Measurements from ENCODE around the gene CTH.

Gene CTH

DNA sequence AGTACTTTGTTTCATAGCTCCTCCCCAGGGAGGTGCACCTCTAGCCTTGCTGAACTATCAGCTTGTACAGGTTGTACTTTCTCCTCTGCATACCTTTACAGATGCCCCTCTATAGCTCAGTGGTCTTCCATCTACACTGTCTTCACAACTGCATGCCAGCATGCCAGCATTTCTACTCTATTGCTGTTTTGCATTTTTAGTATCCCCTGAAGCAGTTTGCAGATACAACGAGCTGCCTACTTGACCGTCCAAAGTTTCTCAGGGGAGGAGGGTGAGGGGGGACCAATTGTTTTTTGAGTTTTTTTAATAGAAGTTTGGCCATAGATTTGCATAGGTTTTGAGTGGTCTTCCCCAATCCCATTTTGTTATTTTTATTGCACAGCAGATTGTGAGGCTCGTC lies 27.6 kb upstream of the CTH start:
- no peaks in the 10 kb centered on the region for H3K27me3 ChIP-seq (ENCODE audit: insufficient read depth, low read length)
- H3K79me2 ChIP-seq (ENCODE audit: control insufficient read depth, insufficient read depth, low read length, unreplicated experiment), result no peaks in the 10 kb centered on the region
- no peak overlapping the region for H3K27ac ChIP-seq (ENCODE audit: low read depth, low read length)

DNA sequence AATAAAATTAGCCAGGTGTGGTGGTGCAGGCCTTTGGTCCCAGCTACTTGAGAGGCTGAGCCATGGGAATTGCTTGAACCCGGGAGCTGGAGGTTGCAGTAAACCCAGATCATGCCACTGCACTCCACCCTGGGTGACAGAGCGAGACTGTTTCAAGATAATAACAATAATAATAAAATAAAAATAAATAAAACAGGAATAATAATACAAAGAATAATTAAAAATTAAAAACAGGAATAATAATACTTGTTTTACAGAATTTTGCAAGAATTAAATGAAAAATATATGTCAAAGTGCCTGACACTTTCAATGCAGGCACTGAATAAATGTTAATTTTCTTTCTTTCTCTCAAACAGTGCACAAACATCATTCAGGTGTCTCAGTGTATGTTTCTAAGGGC lies 26.5 kb upstream of the CTH start:
- Histone ChIP-seq H3K4me3 (ENCODE audit: low read depth, low read length) (no peak overlapping the region), H2AFZ (ENCODE audit: low read length, unreplicated experiment) (no peak overlapping the region), H3K36me3 (ENCODE audit: insufficient read depth, low read length) (no peaks in the 10 kb centered on the region), H3K27me3 (ENCODE audit: insufficient read depth, low read length) (no peaks in the 10 kb centered on the region), H3K27ac (ENCODE audit: low read depth, low read length) (no peak overlapping the region), H3K4me1 (ENCODE audit: control insufficient read depth, insufficient read depth, low read length, unreplicated experiment) (no peaks in the 10 kb centered on the region), H3K79me2 (ENCODE audit: control insufficient read depth, insufficient read depth, low read length, unreplicated experiment) (no peaks in the 10 kb centered on the region)

More for the DNA sequence above, 27.6 kb upstream of the CTH start:
- Histone ChIP-seq H3K4me1 (ENCODE audit: control insufficient read depth, insufficient read depth, low read length, unreplicated experiment) (no peaks in the 10 kb centered on the region), H2AFZ (ENCODE audit: low read length, unreplicated experiment) (no peak overlapping the region), H3K36me3 (ENCODE audit: insufficient read depth, low read length) (no peaks in the 10 kb centered on the region), H3K4me3 (ENCODE audit: low read depth, low read length) (no peak overlapping the region)

DNA sequence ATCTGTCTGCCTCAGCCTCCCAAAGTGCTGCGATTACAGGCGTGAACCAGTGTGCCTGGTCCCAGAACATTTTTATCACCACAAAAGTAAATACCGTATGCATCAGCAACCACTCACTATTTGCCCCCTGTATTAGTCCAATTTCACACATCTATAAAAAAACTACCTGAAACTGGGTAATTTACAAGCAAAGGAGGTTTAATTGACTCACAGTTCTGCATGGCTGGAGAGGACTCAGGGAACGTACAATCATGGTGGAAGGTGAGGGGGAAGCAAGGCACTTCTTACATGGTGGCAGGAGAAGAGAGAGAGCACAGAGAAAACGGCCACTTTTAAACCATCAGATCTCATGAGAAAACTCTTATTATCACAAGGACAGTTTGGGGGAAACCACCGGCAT lies 25.6 kb upstream of the CTH start:
- H3K4me1 ChIP-seq (ENCODE audit: control insufficient read depth, insufficient read depth, low read length, unreplicated experiment), result no peaks in the 10 kb centered on the region
- H3K27ac ChIP-seq (ENCODE audit: low read depth, low read length), result no peak overlapping the region
- H2AFZ ChIP-seq (ENCODE audit: low read length, unreplicated experiment), result no peak overlapping the region
- no peak overlapping the region for H3K4me3 ChIP-seq (ENCODE audit: low read depth, low read length)
- H3K36me3 ChIP-seq (ENCODE audit: insufficient read depth, low read length), result no peaks in the 10 kb centered on the region
- H3K79me2 ChIP-seq (ENCODE audit: control insufficient read depth, insufficient read depth, low read length, unreplicated experiment), result no peaks in the 10 kb centered on the region
- H3K27me3 ChIP-seq (ENCODE audit: insufficient read depth, low read length), result no peaks in the 10 kb centered on the region

DNA sequence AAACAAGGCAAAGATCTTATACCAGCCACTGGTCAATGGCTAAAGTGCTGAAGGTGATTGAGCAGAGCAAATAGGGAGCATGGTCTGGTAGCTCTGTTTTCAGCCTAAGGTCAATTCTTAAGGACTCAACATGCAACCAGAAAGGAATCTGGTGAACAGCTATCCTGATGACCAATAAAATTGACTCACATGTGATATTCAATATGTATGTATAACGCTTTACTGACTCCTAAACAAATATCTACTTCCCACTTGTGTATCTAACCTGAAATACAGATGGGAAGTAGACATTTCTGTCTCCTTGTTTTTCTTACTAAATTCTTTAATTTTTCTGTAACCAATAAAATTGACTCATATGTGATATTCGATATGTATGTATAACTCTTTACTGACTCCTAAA lies 24.9 kb upstream of the CTH start:
- H3K27me3 ChIP-seq (ENCODE audit: insufficient read depth, low read length), result no peaks in the 10 kb centered on the region
- no peaks in the 10 kb centered on the region for H3K36me3 ChIP-seq (ENCODE audit: insufficient read depth, low read length)
- no peak overlapping the region for H2AFZ ChIP-seq (ENCODE audit: low read length, unreplicated experiment)
- H3K79me2 ChIP-seq (ENCODE audit: control insufficient read depth, insufficient read depth, low read length, unreplicated experiment), result no peaks in the 10 kb centered on the region
- no peak overlapping the region for H3K4me3 ChIP-seq (ENCODE audit: low read depth, low read length)
- no peak overlapping the region for H3K27ac ChIP-seq (ENCODE audit: low read depth, low read length)
- no peaks in the 10 kb centered on the region for H3K4me1 ChIP-seq (ENCODE audit: control insufficient read depth, insufficient read depth, low read length, unreplicated experiment)

DNA sequence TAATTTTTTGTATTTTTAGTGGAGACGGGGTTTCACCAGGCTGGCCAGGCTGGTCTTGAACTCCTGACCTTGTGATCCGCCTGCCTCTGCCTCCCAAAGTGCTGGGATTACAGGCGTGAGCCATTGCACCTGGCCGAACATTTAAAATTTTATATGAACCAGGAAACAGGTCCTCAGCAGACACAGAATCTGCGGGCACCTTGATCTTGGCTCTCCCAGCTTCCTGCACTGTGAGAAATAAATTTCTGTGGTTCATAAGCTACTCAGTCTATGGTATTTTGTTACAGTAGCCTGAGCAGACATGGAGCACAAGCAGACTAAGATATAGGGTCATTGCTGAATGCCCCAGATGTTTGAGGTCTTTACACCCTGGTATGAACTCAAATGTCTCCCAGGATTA lies 23.6 kb upstream of the CTH start:
- H3K4me3 ChIP-seq (ENCODE audit: low read depth, low read length), result no peak overlapping the region
- H2AFZ ChIP-seq (ENCODE audit: low read length, unreplicated experiment), result no peak overlapping the region
- H3K4me1 ChIP-seq (ENCODE audit: control insufficient read depth, insufficient read depth, low read length, unreplicated experiment), result no peaks in the 10 kb centered on the region
- H3K36me3 ChIP-seq (ENCODE audit: insufficient read depth, low read length), result no peaks in the 10 kb centered on the region
- H3K27me3 ChIP-seq (ENCODE audit: insufficient read depth, low read length), result no peaks in the 10 kb centered on the region
- no peaks in the 10 kb centered on the region for H3K79me2 ChIP-seq (ENCODE audit: control insufficient read depth, insufficient read depth, low read length, unreplicated experiment)
- H3K27ac ChIP-seq (ENCODE audit: low read depth, low read length), result no peak overlapping the region

DNA sequence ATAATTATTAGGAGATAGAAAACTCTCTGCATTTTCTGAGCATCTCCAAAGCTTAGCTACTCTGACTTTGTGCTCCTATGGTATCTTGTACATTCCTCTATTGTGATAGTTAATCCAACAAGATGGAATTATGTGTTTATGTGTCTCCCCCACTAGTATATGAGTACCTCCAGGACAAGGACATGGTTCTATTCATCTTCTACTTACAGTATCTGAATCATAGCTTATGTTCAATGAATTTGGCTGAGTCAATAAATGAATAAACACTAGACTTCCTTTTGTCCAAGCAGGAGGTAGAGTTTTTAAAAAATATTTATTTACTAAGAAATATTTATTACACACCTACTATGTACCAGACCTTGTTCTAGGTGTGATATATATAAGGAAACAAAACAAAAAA lies 18.4 kb upstream of the CTH start:
- H3K36me3 ChIP-seq (ENCODE audit: insufficient read depth, low read length), result no peaks in the 10 kb centered on the region
- H3K4me1 ChIP-seq (ENCODE audit: control insufficient read depth, insufficient read depth, low read length, unreplicated experiment), result no peaks in the 10 kb centered on the region
- H3K27ac ChIP-seq (ENCODE audit: low read depth, low read length), result no peak overlapping the region
- no peak overlapping the region for H3K4me3 ChIP-seq (ENCODE audit: low read depth, low read length)
- no peaks in the 10 kb centered on the region for H3K27me3 ChIP-seq (ENCODE audit: insufficient read depth, low read length)
- H3K79me2 ChIP-seq (ENCODE audit: control insufficient read depth, insufficient read depth, low read length, unreplicated experiment), result no peaks in the 10 kb centered on the region
- H2AFZ ChIP-seq (ENCODE audit: low read length, unreplicated experiment), result no peak overlapping the region

DNA sequence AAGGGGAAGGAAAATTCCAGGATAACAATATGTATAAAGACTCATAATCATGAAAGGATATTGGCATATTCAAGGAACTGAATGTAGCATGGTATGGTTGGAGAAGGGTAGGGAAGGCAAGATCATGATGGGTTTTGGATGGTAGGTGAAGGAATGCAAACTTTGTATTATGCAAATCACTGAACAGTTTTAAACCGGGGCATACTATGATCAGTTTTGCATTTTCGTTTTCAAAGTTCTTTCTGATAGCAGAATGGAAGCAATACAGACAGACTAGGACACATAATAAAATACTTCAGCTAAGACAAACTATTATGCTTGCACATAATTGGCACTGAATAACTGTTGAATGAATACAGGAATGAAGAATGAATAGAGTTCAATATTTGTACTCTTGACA lies 14.5 kb upstream of the CTH start:
- Histone ChIP-seq H3K4me3 (ENCODE audit: low read depth, low read length) (no peak overlapping the region), H3K36me3 (ENCODE audit: insufficient read depth, low read length) (no peaks in the 10 kb centered on the region), H3K27me3 (ENCODE audit: insufficient read depth, low read length) (no peaks in the 10 kb centered on the region), H2AFZ (ENCODE audit: low read length, unreplicated experiment) (no peak overlapping the region), H3K4me1 (ENCODE audit: control insufficient read depth, insufficient read depth, low read length, unreplicated experiment) (no peaks in the 10 kb centered on the region), H3K27ac (ENCODE audit: low read depth, low read length) (no peak overlapping the region), H3K79me2 (ENCODE audit: control insufficient read depth, insufficient read depth, low read length, unreplicated experiment) (no peaks in the 10 kb centered on the region)

DNA sequence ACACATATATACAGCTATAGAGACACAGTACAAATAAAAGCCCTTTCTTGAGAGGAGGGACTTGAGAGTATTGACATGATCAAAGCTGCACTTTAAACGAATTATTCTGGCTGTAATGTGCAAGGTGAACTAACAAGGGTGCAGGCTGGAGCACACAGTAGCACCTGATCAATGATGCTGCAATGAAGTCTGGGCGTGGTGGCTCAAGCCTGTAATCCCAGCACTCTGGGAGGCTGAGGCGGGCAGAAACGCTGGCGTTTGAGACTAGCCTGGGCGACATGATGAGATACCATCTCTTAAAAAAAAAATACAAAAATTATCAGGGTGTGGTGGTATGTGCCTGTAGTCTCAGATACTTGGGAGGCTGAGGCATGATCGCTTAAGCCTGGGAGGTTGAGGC lies 14.1 kb upstream of the CTH start:
- no peak overlapping the region for H3K4me3 ChIP-seq (ENCODE audit: low read depth, low read length)
- H3K27me3 ChIP-seq (ENCODE audit: insufficient read depth, low read length), result no peaks in the 10 kb centered on the region
- no peak overlapping the region for H3K27ac ChIP-seq (ENCODE audit: low read depth, low read length)
- no peaks in the 10 kb centered on the region for H3K36me3 ChIP-seq (ENCODE audit: insufficient read depth, low read length)
- no peaks in the 10 kb centered on the region for H3K4me1 ChIP-seq (ENCODE audit: control insufficient read depth, insufficient read depth, low read length, unreplicated experiment)
- no peak overlapping the region for H2AFZ ChIP-seq (ENCODE audit: low read length, unreplicated experiment)
- H3K79me2 ChIP-seq (ENCODE audit: control insufficient read depth, insufficient read depth, low read length, unreplicated experiment), result no peaks in the 10 kb centered on the region

DNA sequence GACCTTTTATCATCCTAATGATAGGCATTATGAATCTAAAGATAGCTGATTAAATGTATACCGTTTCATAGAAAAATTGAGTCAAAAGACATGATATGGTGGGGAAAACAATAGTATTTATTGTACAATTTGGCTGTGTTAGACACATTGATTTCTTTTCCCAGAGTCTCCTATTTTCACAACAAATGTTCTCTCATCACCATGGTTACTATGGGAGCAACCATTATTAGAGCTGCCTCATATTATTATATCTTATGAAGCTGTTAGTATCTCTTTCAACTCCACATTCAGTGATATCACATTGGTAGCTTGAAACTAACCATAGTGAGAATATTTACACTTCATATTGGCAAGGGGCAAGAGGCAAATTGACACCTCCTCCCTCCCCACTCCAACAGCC lies 10.7 kb upstream of the CTH start:
- no peak overlapping the region for H2AFZ ChIP-seq (ENCODE audit: low read length, unreplicated experiment)
- H3K4me3 ChIP-seq (ENCODE audit: low read depth, low read length), result no peak overlapping the region
- no peaks in the 10 kb centered on the region for H3K27me3 ChIP-seq (ENCODE audit: insufficient read depth, low read length)
- H3K4me1 ChIP-seq (ENCODE audit: control insufficient read depth, insufficient read depth, low read length, unreplicated experiment), result peaks cover 3% of the 10 kb centered on the region
- H3K36me3 ChIP-seq (ENCODE audit: insufficient read depth, low read length), result no peaks in the 10 kb centered on the region
- H3K79me2 ChIP-seq (ENCODE audit: control insufficient read depth, insufficient read depth, low read length, unreplicated experiment), result no peaks in the 10 kb centered on the region
- H3K27ac ChIP-seq (ENCODE audit: low read depth, low read length), result no peak overlapping the region

DNA sequence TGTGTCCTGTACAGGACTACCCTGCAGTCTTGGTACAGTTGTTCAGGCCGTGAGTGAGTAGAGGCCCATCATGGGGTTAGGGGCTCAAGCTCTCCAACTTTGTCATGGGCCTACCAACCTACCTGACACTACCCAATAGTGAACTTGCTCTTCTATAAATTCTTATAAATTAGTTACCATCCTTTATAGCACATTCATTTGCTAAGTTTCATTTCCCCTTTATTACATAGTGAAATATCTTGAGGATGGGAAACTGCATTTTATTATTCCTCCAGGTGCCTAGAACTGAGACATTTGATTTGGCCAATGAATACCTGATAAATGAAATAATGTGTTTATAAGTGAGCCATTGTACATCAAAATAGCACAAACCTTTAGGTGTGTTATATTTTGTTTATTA lies 9.1 kb upstream of the CTH start:
- Histone ChIP-seq H3K4me1 (ENCODE audit: control insufficient read depth, insufficient read depth, low read length, unreplicated experiment) (peaks cover 3% of the 10 kb centered on the region), H3K27ac (ENCODE audit: low read depth, low read length) (no peak overlapping the region), H3K79me2 (ENCODE audit: control insufficient read depth, insufficient read depth, low read length, unreplicated experiment) (no peaks in the 10 kb centered on the region), H3K36me3 (ENCODE audit: insufficient read depth, low read length) (no peaks in the 10 kb centered on the region), H3K27me3 (ENCODE audit: insufficient read depth, low read length) (no peaks in the 10 kb centered on the region), H2AFZ (ENCODE audit: low read length, unreplicated experiment) (no peak overlapping the region), H3K4me3 (ENCODE audit: low read depth, low read length) (no peak overlapping the region)

DNA sequence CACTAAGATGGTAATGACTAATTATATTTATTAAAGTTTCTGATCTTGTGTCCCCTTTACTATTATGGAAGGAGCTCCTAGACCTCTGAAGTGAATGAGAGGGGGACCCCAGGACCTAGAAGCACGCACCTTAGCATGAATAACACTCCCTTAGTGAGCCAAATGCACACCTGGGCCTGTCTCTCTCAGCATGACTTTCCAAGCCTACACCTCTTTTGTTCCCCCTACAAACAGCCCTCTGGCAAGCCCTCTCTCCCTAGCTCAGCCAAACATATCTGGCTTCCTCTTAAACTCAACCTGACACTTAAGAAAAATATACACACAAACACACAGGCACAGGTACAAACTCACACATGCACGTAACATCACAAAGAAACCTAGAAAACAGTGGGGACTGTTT lies 7.3 kb upstream of the CTH start:
- Histone ChIP-seq H3K27ac (ENCODE audit: low read depth, low read length) (no peak overlapping the region), H2AFZ (ENCODE audit: low read length, unreplicated experiment) (no peak overlapping the region), H3K27me3 (ENCODE audit: insufficient read depth, low read length) (no peaks in the 10 kb centered on the region)

More for the DNA sequence above, 7.3 kb upstream of the CTH start:
- peaks cover 3% of the 10 kb centered on the region for H3K4me1 ChIP-seq (ENCODE audit: control insufficient read depth, insufficient read depth, low read length, unreplicated experiment)
- no peak overlapping the region for H3K4me3 ChIP-seq (ENCODE audit: low read depth, low read length)
- no peaks in the 10 kb centered on the region for H3K36me3 ChIP-seq (ENCODE audit: insufficient read depth, low read length)
- no peaks in the 10 kb centered on the region for H3K79me2 ChIP-seq (ENCODE audit: control insufficient read depth, insufficient read depth, low read length, unreplicated experiment)

All from ACC112 (cell line).